ENCODE data around the gene CDK18.
A peak's percentile ranks its signal among the peaks of the same experiment; 100 is the strongest.
"Not testable (repeated sequence)": the region's sequence is repeated elsewhere in the genome, so short reads cannot be mapped to it uniquely, and the experiment has no call there.

The CDK18 gene

GRCh38 chr1:205504311-205505075 lies at the start of gene CDK18:
Gene CDK18 (plus strand): TSS chr1:205504669. CDS start chr1:205523168, 18,499 bp downstream.
- peak; percentile 91 for DNase-seq (ENCODE audit: low spot score)

GRCh38 chr1:205454903-205455335 lies 49.5 kb upstream of the CDK18 start:
- DNase-seq (ENCODE audit: low spot score): no peak

- no peak for DNase-seq (ENCODE audit: low spot score)
These were observed 48.7 kb upstream of the CDK18 start, which contains the start of gene BLACAT1 for GRCh38 chr1:205455581-205456382. Gene BLACAT1 (minus strand): TSS chr1:205456045.

DNA sequence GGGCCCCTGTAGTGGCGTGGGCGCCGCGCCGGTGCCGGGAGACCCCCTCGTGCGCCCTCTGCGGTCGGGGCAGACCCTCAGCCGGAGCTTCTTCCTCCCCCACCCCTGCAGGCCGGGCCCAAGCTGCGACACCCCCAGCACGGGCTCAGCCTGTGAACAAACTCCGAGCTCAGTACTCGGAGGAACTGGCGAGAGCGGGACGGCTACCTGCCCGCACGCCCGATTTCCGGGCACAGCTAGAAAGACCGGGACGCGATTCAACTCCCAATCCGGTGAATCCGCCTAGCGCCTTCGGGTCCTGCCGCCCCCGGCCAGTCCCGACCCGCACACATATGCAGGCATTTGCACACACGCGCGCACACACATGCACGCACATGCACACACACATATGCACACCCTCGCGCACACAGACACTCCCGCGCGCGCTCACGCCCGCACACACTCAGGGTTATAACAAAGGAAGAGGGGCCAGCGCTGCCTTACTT lies 48.0 kb upstream of the CDK18 start:
- DNase-seq (ENCODE audit: low spot score): no peak

GRCh38 chr1:205456868-205457745 lies 47.4 kb upstream of the CDK18 start:
- DNase-seq (ENCODE audit: low spot score): no peak

DNA sequence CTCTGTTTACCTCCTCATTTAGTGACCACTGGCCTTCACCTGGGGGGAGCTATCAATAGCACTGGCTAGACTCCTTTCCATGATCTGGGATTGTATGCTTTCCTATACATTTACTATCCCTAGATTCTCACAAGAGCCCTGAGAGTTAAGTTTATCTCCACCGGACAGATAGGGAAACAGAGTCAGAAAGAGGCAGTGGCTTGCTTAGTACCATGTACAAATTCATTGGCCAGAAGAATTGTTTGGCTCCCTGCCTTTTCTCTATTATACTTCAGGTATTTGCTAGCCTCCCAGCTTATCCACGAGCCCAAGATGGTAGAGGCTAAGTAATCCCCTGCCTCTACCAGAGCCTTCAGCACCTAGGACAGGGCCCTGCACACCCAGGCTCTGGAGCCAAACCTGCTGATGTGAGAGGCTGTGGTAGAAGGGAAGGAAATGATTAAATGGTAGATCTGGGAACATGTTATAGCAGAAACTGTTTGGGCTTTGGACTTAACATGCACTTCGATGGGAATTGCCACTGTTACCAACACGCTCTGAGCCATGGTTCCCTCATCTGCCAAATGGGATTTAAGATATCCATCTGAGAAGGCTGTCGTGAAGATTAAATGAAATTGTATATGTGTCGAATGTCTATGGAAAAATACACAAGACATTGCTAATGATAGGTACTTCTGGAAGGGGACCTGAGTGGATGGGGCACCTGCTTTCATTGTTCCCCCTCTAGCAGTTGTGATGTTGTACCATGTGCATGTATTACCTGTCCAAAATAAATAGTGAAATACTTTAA lies 45.5 kb upstream of the CDK18 start:
- DNase-seq (ENCODE audit: low spot score): peak; percentile 70

DNA sequence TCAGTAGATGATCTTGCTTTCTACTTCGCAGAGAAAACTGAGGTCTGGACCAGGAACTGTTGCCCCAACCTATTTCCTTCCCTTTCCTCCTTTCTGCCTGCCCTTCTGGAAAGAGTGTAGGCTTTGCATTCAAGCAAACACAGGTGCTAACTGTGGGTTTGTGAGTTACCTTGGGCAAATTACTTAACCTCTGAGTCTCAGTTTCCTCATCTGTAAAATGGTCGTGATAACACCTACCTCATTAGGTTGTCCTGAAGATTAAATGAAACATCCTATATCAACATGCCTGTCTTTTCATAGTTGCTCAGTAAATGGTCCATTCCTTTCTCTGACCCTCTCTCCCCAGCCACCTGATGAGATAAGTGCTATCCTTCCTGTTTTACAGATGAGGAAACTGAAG lies 39.1 kb upstream of the CDK18 start:
- DNase-seq (ENCODE audit: low spot score): no peak

DNA sequence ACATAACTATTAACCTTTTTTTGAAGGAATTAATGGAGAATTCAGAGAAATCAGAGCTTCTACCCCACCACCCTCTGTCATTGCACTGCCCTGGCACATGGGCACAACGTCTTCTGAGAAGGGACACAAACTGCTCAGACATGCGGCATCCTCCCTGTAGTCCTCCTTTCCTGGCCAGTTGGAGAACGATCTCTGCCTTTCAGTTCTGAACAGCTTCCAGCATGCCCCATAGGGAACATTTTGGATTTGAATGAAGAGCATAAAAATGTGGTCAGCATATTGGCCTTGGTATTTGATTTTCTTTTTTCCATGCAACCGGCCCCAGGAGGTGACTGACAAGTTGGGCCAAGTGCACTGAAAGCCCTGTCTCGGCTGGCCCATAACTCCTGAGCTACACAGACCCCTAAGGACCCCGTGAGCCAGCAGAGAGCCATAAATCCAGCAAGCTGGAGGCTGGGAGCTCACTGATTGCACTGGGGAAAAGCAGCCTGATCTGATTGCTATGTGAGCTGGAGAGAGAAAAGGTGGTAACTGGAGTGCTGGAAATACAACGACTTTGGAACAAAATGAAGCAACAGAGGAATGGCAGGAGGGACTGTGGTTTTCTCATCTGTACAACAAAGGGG lies 37.8 kb upstream of the CDK18 start:
- no peak for DNase-seq (ENCODE audit: low spot score)

- DNase-seq (ENCODE audit: low spot score): no peak
These were observed 34.3 kb upstream of the CDK18 start for GRCh38 chr1:205470131-205470530.

- no peak for DNase-seq (ENCODE audit: low spot score)
These were observed 31.6 kb upstream of the CDK18 start for GRCh38 chr1:205472737-205473441.

DNA sequence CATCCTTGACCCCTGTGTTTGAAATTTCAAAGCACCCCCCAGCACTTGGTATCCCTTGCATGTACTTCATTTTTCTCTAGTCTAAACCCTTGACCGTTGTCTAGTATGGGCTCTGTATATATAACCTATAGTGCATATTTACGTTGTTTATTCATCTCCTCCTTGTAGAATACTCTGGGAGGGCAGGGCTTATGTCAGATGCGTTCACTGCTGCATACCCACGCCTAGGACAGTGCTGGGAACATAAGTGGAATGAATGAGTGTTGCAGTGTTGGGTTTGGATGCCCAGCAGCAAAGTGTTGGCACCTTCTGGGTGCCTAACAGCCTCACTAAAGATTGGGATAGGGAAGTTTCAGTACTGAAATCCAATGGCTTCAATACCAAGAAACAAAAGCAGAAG lies 31.0 kb upstream of the CDK18 start:
- no peak for DNase-seq (ENCODE audit: low spot score)

DNA sequence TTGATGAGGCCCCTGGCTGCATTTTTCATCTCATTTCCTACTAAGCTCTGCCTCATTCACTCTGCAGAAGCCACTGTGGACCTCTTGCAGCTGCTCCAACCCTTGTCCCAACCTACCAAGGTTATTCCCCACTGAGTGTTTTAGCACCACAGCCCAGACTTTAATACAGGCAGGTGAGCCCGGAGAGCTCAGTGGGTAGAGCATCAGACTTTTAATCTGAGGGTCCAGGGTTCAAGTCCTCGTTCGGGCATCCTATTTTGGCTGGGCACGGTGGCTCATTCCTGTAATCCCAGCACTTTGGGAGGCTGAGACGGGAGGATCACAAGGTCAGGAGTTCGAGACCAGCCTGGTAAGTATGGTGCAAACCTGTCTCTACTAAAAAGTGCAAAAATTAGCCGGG lies 30.5 kb upstream of the CDK18 start:
- no peak for DNase-seq (ENCODE audit: low spot score)

- DNase-seq (ENCODE audit: low spot score): no peak
These were observed 29.9 kb upstream of the CDK18 start for GRCh38 chr1:205474571-205474970.

DNA sequence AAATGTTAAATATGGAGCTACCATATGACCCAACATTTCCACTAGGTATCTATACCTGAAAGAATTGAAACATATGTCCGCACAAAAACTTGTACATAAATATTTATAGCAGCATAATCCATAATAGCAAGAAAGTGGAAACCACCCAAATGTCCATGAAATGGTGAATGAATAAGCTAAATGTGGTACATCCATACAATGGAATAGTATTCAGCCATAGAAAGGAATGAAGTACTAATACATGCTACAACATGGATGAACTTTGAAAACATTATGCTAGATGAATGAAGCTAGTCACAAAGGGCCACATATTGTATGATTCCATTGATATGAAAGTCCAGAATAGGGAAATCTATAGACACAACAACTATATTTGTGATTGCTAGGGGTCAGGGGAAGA lies 28.6 kb upstream of the CDK18 start:
- no peak for DNase-seq (ENCODE audit: low spot score)

DNA sequence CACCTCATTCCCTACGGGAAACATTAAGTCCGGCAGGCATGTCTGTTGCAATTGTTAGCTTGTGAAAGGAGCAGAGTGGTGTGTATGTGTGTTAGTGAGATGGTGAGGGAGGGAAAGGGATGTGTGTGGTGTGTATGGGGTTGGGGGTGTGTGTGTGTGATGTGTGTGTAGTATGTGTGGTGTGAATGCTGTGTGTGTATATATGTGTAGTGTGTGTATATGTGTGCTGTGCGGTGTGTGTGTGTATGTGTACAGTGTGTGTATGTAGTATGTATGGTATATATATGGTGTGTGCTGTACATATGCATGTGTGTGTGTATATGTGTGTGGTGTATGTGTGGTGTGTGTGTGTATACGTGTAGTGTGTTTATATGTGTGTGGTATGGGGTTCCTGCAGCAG lies 27.8 kb upstream of the CDK18 start:
- DNase-seq (ENCODE audit: low spot score): no peak

GRCh38 chr1:205477121-205477758 lies 27.2 kb upstream of the CDK18 start:
- DNase-seq (ENCODE audit: low spot score): no peak

- DNase-seq (ENCODE audit: low spot score): peak; percentile 98
These were observed 26.7 kb upstream of the CDK18 start for GRCh38 chr1:205477759-205478247.

- not testable (repeated sequence) for DNase-seq (ENCODE audit: low spot score)
These were observed 25.5 kb upstream of the CDK18 start for GRCh38 chr1:205478985-205479384.

DNA sequence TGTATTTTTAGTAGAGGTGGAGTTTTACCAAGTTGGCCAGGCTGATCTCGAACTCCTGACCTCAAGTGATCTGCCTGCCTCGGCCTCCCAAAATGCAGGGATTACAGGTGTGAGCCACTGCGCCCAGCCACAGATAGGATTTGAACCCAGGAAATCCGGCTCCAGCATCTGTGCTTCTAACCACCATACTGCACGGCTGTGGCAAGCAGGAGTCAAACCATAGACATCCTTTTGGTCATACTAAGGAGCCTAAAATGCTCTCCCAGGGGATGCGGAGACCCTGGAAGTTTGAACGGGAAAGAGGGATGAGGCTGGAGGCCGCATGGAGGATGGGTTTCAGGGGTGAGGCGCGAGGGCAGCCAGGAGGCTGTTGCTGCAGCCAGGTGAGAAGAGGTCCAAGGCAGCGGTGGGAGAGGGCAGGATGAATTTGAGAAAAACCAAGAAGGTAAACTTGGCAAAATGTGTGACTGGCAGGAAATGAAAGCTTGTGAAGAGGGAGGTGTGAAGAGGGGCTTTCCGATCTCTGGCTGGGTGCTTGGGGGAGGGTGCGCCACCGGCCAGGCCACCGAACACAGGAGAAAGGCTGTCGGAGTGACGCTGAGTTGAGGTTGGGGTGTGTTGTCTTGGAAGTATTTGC lies 24.0 kb upstream of the CDK18 start:
- no peak for DNase-seq (ENCODE audit: low spot score)

All from kidney tubule cell (primary cell).